COLO668 (cell line): Measurements from ENCODE around the gene ISG20.

Experiments used
- DNase-seq: peaks from one replicate; lab custom pipeline; 2025; ENCODE audit not compliant: unreplicated experiment; lab: John Stamatoyannopoulos, UW

ISG20 gene

GRCh38 chr15:88680241-88681001, 41.6 kb downstream of the ISG20 start:
- no peak for DNase-seq

DNA sequence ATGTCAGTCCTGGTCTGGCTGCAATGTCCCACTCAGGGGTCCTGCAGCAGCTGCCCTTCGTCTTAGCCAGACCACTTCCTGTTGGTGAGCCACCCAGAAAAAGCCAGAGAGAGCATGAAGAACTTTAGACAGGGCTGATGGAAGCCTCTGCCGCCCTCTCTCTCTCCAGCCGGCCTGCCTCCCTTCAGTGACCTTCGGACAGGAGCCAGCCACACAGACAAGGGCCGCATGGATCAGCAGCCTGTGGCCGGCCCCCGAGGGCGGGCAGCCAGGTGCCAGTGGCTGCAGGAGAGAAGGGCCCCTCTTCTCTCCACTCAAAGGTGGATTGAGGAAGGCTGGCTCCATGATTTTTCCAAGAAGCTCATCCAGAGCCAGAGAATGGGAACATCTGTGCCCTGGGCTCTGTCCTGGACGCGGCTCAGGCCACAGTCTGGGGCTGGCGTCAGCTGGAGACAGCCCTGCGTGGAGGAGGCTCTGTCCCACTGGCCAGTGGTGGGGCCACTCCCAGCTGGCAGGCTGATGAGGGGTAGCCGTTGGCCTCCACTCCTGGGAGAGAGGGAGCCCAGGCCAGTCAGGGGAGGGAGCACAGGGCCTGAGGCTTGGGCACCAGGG, 42.9 kb downstream of the ISG20 start:
- no peak for DNase-seq

GRCh38 chr15:88684345-88684744, 45.5 kb downstream of the ISG20 start:
- DNase-seq, result no peak

- no peak for DNase-seq
Measured at GRCh38 chr15:88686166-88686565, 47.4 kb downstream of the ISG20 start.

DNA sequence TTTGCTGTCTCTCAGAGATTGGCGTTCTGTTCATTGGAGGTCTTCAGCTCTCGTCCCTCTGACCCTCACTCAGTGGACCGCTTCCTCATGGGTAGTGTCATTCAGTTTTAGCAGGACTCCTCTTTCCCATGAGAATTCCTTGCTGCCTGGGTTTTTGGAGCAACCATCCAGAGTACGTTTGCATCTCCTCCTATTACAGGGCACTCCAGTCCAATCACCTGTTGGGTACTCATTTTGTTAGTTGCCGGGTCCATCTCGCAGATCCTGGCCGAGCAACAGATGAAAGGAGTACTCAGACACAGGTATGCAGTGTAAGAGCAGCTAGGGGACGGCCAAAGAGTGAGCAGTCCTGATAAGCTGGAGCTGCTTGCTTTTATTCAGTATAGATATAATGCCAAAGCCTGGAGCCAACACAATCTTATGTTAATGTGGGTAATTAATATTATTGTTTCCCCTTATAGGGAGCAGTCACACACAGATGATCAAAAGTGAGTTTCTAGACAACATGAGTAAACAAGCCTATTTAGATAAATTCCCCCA, 49.6 kb downstream of the ISG20 start:
- DNase-seq, result no peak

GRCh38 chr15:88690331-88690730, 51.5 kb downstream of the ISG20 start:
- no peak for DNase-seq

DNA sequence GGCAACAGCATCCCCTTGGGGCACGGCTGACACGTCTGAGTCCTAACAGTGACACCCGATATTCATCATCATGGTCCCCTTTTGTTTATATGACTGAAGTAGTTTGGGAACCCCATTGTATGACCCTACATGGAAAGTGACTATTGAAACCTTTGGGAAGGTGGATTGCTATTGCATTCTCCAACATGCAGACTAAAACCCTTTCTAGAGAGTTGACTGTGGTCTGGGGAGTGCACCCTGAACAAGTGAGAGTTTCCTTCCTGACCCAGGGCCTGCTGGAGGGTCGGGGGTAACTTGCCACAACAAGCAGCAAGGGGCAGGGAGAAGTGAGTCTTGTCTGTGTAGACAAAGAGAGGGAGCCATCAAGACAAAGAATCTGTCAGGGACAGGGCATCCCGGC, 54.4 kb downstream of the ISG20 start:
- DNase-seq, result no peak

DNA sequence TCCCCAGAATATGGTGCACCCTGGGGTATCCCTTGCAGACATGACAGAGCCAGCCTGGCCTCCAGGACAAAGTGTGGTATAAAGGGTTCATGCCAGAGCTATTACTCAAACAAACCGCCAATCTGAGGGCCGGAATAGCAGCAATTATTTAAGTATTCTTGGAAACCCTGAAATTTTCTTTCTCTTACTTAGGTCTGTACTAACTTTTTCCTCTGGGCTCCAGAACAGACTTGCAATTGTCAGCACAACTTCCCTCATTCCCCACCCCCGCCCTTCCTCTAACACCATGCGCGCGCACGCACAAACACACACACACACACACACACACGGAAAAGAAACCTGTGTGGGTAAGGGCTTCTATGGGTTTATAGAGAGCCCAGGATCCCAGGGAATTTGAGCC, 56.3 kb downstream of the ISG20 start:
- no peak for DNase-seq

GRCh38 chr15:88695691-88696251, 57.0 kb downstream of the ISG20 start:
- no peak for DNase-seq

GRCh38 chr15:88696254-88696653, 57.4 kb downstream of the ISG20 start:
- DNase-seq, result no peak

DNA sequence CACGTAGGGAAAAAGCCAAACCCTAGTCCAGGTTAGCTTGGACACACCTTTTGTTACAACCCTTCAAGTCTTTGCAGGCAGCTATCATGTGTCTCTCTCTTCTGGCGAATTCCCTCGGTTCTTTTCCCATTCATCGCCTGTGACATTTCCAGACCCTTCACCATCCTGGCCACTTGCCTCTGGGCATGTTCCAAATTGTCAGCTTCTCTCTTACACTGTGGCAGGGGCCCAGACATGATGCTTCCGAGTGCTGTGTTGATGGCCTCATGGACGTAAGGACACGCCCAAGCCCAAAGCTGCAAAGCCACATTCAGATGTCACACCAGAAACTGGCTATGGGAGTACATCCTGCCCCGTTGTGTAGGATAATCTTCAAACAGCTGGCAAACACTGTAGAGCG, 58.5 kb downstream of the ISG20 start:
- no peak for DNase-seq

- no peak for DNase-seq
Measured at GRCh38 chr15:88699861-88700260, 61.0 kb downstream of the ISG20 start.

- no peak for DNase-seq
Measured at GRCh38 chr15:88700716-88701115, 61.9 kb downstream of the ISG20 start.

GRCh38 chr15:88701561-88702095, 62.8 kb downstream of the ISG20 start:
- peak; percentile 12 for DNase-seq

DNA sequence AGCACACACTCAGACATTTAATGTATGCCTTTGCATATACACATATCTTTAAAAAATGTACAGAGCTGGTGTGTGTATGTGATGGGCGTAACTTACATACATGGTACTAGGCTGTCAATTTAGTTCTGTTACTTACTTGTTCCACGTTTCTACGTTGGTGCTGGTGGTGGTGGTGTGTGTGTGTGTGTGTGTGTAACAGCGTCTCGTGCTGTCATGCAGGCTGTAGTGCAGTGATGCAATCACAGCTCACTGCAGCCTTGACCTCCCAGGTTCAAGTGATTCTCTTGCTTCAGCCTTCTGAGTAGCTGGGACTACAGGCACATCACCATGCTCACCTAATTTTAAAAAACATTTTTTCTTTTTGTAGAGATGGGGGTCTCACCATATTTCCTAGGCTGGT, 64.2 kb downstream of the ISG20 start:
- DNase-seq, result no peak

- DNase-seq, result no peak
Measured at GRCh38 chr15:88703533-88703932, 64.7 kb downstream of the ISG20 start.

- no peak for DNase-seq
Measured at GRCh38 chr15:88704791-88705768, 66.3 kb downstream of the ISG20 start.

- DNase-seq, result no peak
Measured at GRCh38 chr15:88705769-88706165, 67.0 kb downstream of the ISG20 start.
